ENCODE results near the gene KCNS1. TPM values are rescaled to one million over a fixed set of nuclear protein-coding genes. Genes with fewer than 3 reads are reported as not detected.

The KCNS1 gene
- total RNA-seq, 1 experiment from 2014 or later = not detected

GRCh38 chr20:45095805-45096238 is 5.1 kb downstream of the KCNS1 start:
- CTCF ChIA-PET = interaction anchor here (0.6 to 7.6 kb wide), 29 partner anchors 9 to 676 kb away, joined by 3 to 92 read pairs (median 4); no protein-coding TSS in a partner anchor
- Histone ChIP-seq H3K4me1 (ENCODE audit: control insufficient read depth in 1 of 2, insufficient read depth in 2 of 2, low read length in 2 of 2) (no peaks in the 10 kb centered on the region), H3K4me3 (replicated peaks in 1 of 2; ENCODE audit: low read depth in 1 of 2, low read length in 2 of 2) (no peak overlapping the region), H3K27ac (ENCODE audit: low read depth, low read length) (no peak overlapping the region), H3K9me2 (ENCODE audit: insufficient read depth) (no peaks in the 10 kb centered on the region), H4K20me1 (ENCODE audit: insufficient read depth) (no peaks in the 10 kb centered on the region), H3K27me3 (ENCODE audit: insufficient read depth, low read length) (no peaks in the 10 kb centered on the region), H3K79me2 (ENCODE audit: insufficient read depth, low read length) (no peaks in the 10 kb centered on the region), H3K9me3 (ENCODE audit: control insufficient read depth in 1 of 2, insufficient read depth in 1 of 2, low read depth in 1 of 2, low read length in 2 of 2) (no peaks in the 10 kb centered on the region), H3K9ac (ENCODE audit: low read length) (no peak overlapping the region), H3K4me2 (ENCODE audit: low read length) (no peak overlapping the region), H3K36me3 (ENCODE audit: control insufficient read depth in 1 of 2, insufficient read depth in 2 of 2, low read length in 2 of 2) (no peaks in the 10 kb centered on the region), H2AFZ (ENCODE audit: low read depth, low read length, poor library complexity, severe bottlenecking) (no peak overlapping the region)
- peak; percentile 41 for DNase-seq (ENCODE audit: low read depth, low spot score)
- intact Hi-C loops (cut with micrococcal nuclease) = loop anchor here (1.0 kb wide), 2 partner anchors 52 to 85 kb away; no protein-coding TSS in a partner anchor
- TF ChIP-seq TCF7L2 (IDR thresholded peaks at IDR 0.05; ENCODE audit: borderline replicate concordance, extremely low read depth, insufficient read depth, insufficient read length) = peak; percentile 38
- TF ChIP-seq CTCF (IDR thresholded peaks at IDR 0.05 in 2 of 3, conservative IDR thresholded peaks at IDR 0.05 in 1 of 3; ENCODE audit: borderline replicate concordance in 1 of 3, insufficient read depth in 1 of 3, low read depth in 2 of 3, low read length in 2 of 3) = peak; percentile 68 to 81 (median 74)
- TF ChIP-seq CBX3 (IDR thresholded peaks at IDR 0.05; ENCODE audit: low read depth) = no peak
- TF ChIP-seq CEBPB (IDR thresholded peaks at IDR 0.05; ENCODE audit: low read depth) = no peak
- no peak for TF ChIP-seq POLR2A (IDR thresholded peaks at IDR 0.05; ENCODE audit: borderline replicate concordance, extremely low read depth, insufficient read depth, insufficient read length)
- peak; percentile 83 for TF ChIP-seq RAD21 (IDR thresholded peaks at IDR 0.05; ENCODE audit: low read depth)
- BruUV-seq (replicated peaks) = no TSS peak
- ATAC-seq = peak; percentile 85
- RAD21 ChIA-PET (ENCODE audit: low non-redundant PET in 1 of 2, low total read pairs in 2 of 2, uncharacterized antibody in 2 of 2, unreplicated experiment in 2 of 2) = interaction anchor here (0.6 to 2.3 kb wide), 6 partner anchors 47 to 300 kb away, joined by 3 to 12 read pairs (median 4); no protein-coding TSS in a partner anchor
- POLR2A ChIA-PET = interaction anchor here (0.9 kb wide), 1 partner anchor 84 kb away, joined by 3 read pairs; no protein-coding TSS in a partner anchor

Data from HCT116 (cell line).